BLaER1 (cell line): Measurements from ENCODE around the gene B3GNT9.

Experiments used
- H3K27ac ChIP-seq: shearing (Covaris generic); formaldehyde crosslinking; 2 replicates; pipeline ENCODE4 v1.8.1; 2022
- H3K27me3 ChIP-seq: shearing (Covaris generic); formaldehyde crosslinking; 2 replicates; pipeline ENCODE4 v1.8.1; 2022
- H3K36me3 ChIP-seq: shearing (Covaris generic); formaldehyde crosslinking; 2 replicates; pipeline ENCODE4 v1.8.1; 2022
- H3K4me1 ChIP-seq: shearing (Covaris generic); formaldehyde crosslinking; 2 replicates; pipeline ENCODE4 v1.8.1; 2022
- H3K4me2 ChIP-seq: shearing (Covaris generic); formaldehyde crosslinking; 2 replicates; pipeline ENCODE4 v1.8.1; 2022
- H3K4me3 ChIP-seq: shearing (Covaris generic); formaldehyde crosslinking; 2 replicates; pipeline ENCODE4 v1.8.1; 2022
- H3K9ac ChIP-seq: shearing (Covaris generic); formaldehyde crosslinking; 2 replicates; pipeline ENCODE4 v1.8.1; 2022
- H3K9me3 ChIP-seq: shearing (Covaris generic); formaldehyde crosslinking; 2 replicates; pipeline ENCODE4 v1.8.1; 2022
- H4K20me1 ChIP-seq: shearing (Covaris generic); formaldehyde crosslinking; 2 replicates; pipeline ENCODE4 v1.8.1; 2022
- Cebpa-rat ChIP-seq: shearing (Covaris generic); IDR thresholded peaks from 2 replicates; pipeline ENCODE4 v1.8.1; 2022

The B3GNT9 gene

GRCh38 chr16:67170168-67170948, 19.6 kb upstream of the B3GNT9 start, which contains the start of gene NOL3:
TSS of gene NOL3 (plus strand) at chr16:67170538.
- H3K4me3 ChIP-seq, result peak within 1 kb of the TSS; percentile 68
- peaks cover 5% of the 10 kb centered on the region for H4K20me1 ChIP-seq
- no peaks in the 10 kb centered on the region for H3K36me3 ChIP-seq
- H3K4me1 ChIP-seq, result peaks cover 69% of the 10 kb centered on the region
- peak within 1 kb of the TSS; percentile 72 for H3K27ac ChIP-seq
- no peak for TF ChIP-seq Cebpa-rat
- peak within 1 kb of the TSS; percentile 98 for H3K4me2 ChIP-seq
- peaks cover 36% of the 10 kb centered on the region for H3K27me3 ChIP-seq
- no peaks in the 10 kb centered on the region for H3K9me3 ChIP-seq
- peak within 1 kb of the TSS; percentile 68 for H3K9ac ChIP-seq

GRCh38 chr16:67169642-67170167, 18.9 kb upstream of the B3GNT9 start:
- H3K4me1 ChIP-seq, result peaks cover 68% of the 10 kb centered on the region
- H3K27ac ChIP-seq, result peak overlapping the region; percentile 61
- H3K36me3 ChIP-seq, result no peaks in the 10 kb centered on the region
- H3K9ac ChIP-seq, result peak overlapping the region; percentile 68
- TF ChIP-seq Cebpa-rat, result no peak
- H3K4me3 ChIP-seq, result peak overlapping the region; percentile 68
- H3K4me2 ChIP-seq, result peak overlapping the region; percentile 98
- peaks cover 11% of the 10 kb centered on the region for H4K20me1 ChIP-seq
- peaks cover 43% of the 10 kb centered on the region for H3K27me3 ChIP-seq
- H3K9me3 ChIP-seq, result no peaks in the 10 kb centered on the region

GRCh38 chr16:67169011-67169451, 18.2 kb upstream of the B3GNT9 start:
- no peak for TF ChIP-seq Cebpa-rat
- Histone ChIP-seq H4K20me1 (peaks cover 17% of the 10 kb centered on the region), H3K27me3 (peaks cover 49% of the 10 kb centered on the region), H3K27ac (no peak overlapping the region), H3K4me1 (peaks cover 68% of the 10 kb centered on the region), H3K36me3 (no peaks in the 10 kb centered on the region), H3K9me3 (no peaks in the 10 kb centered on the region), H3K4me3 (no peak overlapping the region; the same call in 1 of the 2 replicates), H3K4me2 (peak overlapping the region; percentile 98), H3K9ac (no peak overlapping the region)

DNA sequence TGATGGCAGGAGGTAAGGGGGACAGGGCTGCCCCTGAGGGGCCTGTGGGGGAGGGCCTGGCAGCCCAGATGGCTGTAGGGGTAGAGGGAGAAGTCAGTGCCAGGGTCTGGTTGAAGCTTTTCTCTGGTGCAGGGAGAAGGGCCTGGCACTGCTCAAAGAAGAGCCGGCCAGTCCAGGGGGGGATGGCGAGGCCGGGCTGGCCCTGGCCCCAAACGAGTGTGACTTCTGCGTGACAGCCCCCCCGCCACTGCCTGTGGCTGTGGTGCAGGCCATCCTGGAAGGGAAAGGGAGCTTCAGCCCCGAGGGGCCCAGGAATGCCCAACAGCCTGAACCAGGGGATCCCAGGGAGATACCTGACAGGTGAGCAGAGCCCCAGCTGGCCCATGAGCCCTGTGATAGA, 16.8 kb upstream of the B3GNT9 start:
- no peak for TF ChIP-seq Cebpa-rat
- Histone ChIP-seq H3K4me1 (peaks cover 68% of the 10 kb centered on the region), H3K4me3 (no peak overlapping the region), H3K4me2 (no peak overlapping the region), H3K27ac (no peak overlapping the region), H4K20me1 (peaks cover 31% of the 10 kb centered on the region), H3K36me3 (no peaks in the 10 kb centered on the region), H3K9me3 (no peaks in the 10 kb centered on the region), H3K9ac (no peak overlapping the region), H3K27me3 (peaks cover 64% of the 10 kb centered on the region)

GRCh38 chr16:67166598-67167168, 15.9 kb upstream of the B3GNT9 start:
- Histone ChIP-seq H3K4me1 (peaks cover 66% of the 10 kb centered on the region), H3K27me3 (peaks cover 73% of the 10 kb centered on the region), H3K4me2 (no peak overlapping the region), H4K20me1 (peaks cover 40% of the 10 kb centered on the region), H3K4me3 (no peak overlapping the region), H3K9me3 (no peaks in the 10 kb centered on the region), H3K36me3 (no peaks in the 10 kb centered on the region), H3K27ac (no peak overlapping the region), H3K9ac (no peak overlapping the region)
- TF ChIP-seq Cebpa-rat, result no peak

GRCh38 chr16:67166110-67166547, 15.3 kb upstream of the B3GNT9 start:
- Histone ChIP-seq H3K4me3 (no peak overlapping the region), H3K27ac (no peak overlapping the region), H3K36me3 (no peaks in the 10 kb centered on the region), H3K9ac (no peak overlapping the region), H3K9me3 (no peaks in the 10 kb centered on the region), H4K20me1 (peaks cover 46% of the 10 kb centered on the region), H3K4me1 (peaks cover 66% of the 10 kb centered on the region), H3K4me2 (no peak overlapping the region), H3K27me3 (peaks cover 78% of the 10 kb centered on the region)
- no peak for TF ChIP-seq Cebpa-rat

- H3K9ac ChIP-seq, result no peak overlapping the region
- H3K4me3 ChIP-seq, result peak overlapping the region; percentile 55; the same call in 1 of the 2 replicates
- no peaks in the 10 kb centered on the region for H3K9me3 ChIP-seq
- H3K27me3 ChIP-seq, result peaks cover 81% of the 10 kb centered on the region
- H3K4me2 ChIP-seq, result peak overlapping the region; percentile 81
- H3K27ac ChIP-seq, result no peak overlapping the region
- H3K36me3 ChIP-seq, result no peaks in the 10 kb centered on the region
- H4K20me1 ChIP-seq, result peaks cover 46% of the 10 kb centered on the region
- no peak for TF ChIP-seq Cebpa-rat
- peaks cover 63% of the 10 kb centered on the region for H3K4me1 ChIP-seq
Observed at GRCh38 chr16:67165121-67166078, 14.6 kb upstream of the B3GNT9 start.

DNA sequence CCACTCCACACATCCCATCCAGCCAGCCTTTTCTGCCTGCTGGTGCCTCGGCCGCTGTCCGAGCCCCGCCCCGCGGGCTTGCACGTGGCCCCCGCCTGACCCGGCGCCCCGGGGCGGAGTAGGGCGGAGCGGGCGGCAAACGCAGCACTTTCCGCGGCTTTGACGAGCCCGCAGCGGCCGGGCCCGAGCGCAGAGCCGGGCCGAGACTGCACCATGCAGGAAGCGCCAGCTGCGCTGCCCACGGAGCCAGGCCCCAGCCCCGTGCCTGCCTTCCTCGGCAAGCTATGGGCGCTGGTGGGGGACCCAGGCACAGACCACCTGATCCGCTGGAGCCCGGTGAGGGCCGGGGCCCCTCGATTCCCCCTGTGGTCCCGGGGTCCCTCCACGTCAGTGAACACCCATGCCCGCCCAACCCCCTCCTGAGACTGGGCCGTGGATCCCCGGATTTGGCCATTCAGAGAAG, 13.8 kb upstream of the B3GNT9 start, which contains the start of gene HSF4:
Gene HSF4 (plus strand): TSS at position 147 of the 463 bp plus-strand sequence. CDS start 67 bp downstream, at position 214.
- Histone ChIP-seq H3K4me3 (peak within 1 kb of the TSS; percentile 63), H4K20me1 (peaks cover 46% of the 10 kb centered on the region), H3K9ac (no peak within 1 kb of the TSS), H3K27me3 (peaks cover 81% of the 10 kb centered on the region), H3K4me2 (peak within 1 kb of the TSS; percentile 81), H3K9me3 (no peaks in the 10 kb centered on the region), H3K4me1 (peaks cover 57% of the 10 kb centered on the region), H3K27ac (no peak within 1 kb of the TSS), H3K36me3 (no peaks in the 10 kb centered on the region)
- TF ChIP-seq Cebpa-rat, result no peak

- H3K27ac ChIP-seq, result no peak overlapping the region
- H3K9me3 ChIP-seq, result no peaks in the 10 kb centered on the region
- H3K4me3 ChIP-seq, result peak overlapping the region; percentile 63
- peaks cover 81% of the 10 kb centered on the region for H3K27me3 ChIP-seq
- no peak for TF ChIP-seq Cebpa-rat
- H3K4me1 ChIP-seq, result peaks cover 54% of the 10 kb centered on the region
- H3K4me2 ChIP-seq, result peak overlapping the region; percentile 81
- H3K36me3 ChIP-seq, result no peaks in the 10 kb centered on the region
- H4K20me1 ChIP-seq, result peaks cover 50% of the 10 kb centered on the region
- H3K9ac ChIP-seq, result no peak overlapping the region
Observed at GRCh38 chr16:67163999-67164558, 13.3 kb upstream of the B3GNT9 start.
